GM12878 (cell line): ENCODE measurements around the gene SSBP3. TPM values are rescaled to one million over a fixed set of nuclear protein-coding genes. Genes with fewer than 3 reads are reported as not detected.

Source experiments
- ATAC-seq: fragments of 200-7000 bp; cut with Tn5 transposase; 3 replicates; pipeline ENCODE4 v1.9.1; 2020; ENCODE audit warnings: mild to moderate bottlenecking, moderate library complexity
- BruUV-seq: library from RNA; stranded (reverse); fragments of 400-500 nt; replicated peaks from 2 replicates; lab custom pipeline; 2021; lab: Mats Ljungman, UMichigan
- CTCF ChIA-PET: fragments of 300-600 bp; sonication (Branson Sonifier 250); formaldehyde crosslinking; extraction: SDS; loops from one replicate; lab custom pipeline; 2021; ENCODE audit warnings: inconsistent platforms; lab: Yijun Ruan, JAX
- POLR2A ChIA-PET: fragments of 350-600 bp; formaldehyde crosslinking; extraction: SDS; loops from one replicate; lab custom pipeline; 2021; ENCODE audit warnings: inconsistent platforms; lab: Charles Lee
- RAD21 ChIA-PET: fragments of 300-600 bp; sonication (Branson Sonifier 250); formaldehyde crosslinking; loops from one replicate; lab custom pipeline; 2023; ENCODE audit warnings: antibody characterized with exemption; ENCODE audit not compliant: unreplicated experiment; lab: Charles Lee
- SMC1A ChIA-PET: fragments of 300-600 bp; sonication (Branson Sonifier 250); formaldehyde crosslinking; loops from one replicate; lab custom pipeline; 2023; ENCODE audit not compliant: unreplicated experiment, uncharacterized antibody; lab: Charles Lee
- DNase-seq: peaks from one replicate; pipeline ENCODE4 v3.0.0-alpha.2; 2011; ENCODE audit warnings: low read depth, low spot score
- FAIRE-seq: peaks from 3 replicates; lab custom pipeline; 2011; peaks lifted over from hg19 to GRCh38; lab: Jason Lieb, UNC
- H2AFZ ChIP-seq: 2 replicates; pipeline ENCODE4 v1.6.0; 2011; ENCODE audit warnings: low read depth, low read length, control low read depth; ENCODE audit not compliant: control insufficient read depth
- H3K27ac ChIP-seq: 2 replicates; pipeline ENCODE4 v1.5.1; 2011; ENCODE audit warnings: control low read depth; ENCODE audit not compliant: control insufficient read depth, insufficient read depth
- H3K27me3 ChIP-seq, 2 experiments: replicated peaks in 1 of 2; 2 replicates each; pipeline versions ENCODE4 v1.6.0 to v1.6.1; 2011; ENCODE audit warnings: low read length in 1 of 2; ENCODE audit not compliant: control insufficient read depth in 2 of 2, insufficient read depth in 2 of 2
- H3K36me3 ChIP-seq, 2 experiments: 2 replicates each; pipeline ENCODE4 v1.5.1; 2011; ENCODE audit warnings: low read length in 1 of 2; ENCODE audit not compliant: control insufficient read depth in 2 of 2, insufficient read depth in 2 of 2
- H3K4me1 ChIP-seq: 2 replicates; pipeline ENCODE4 v1.6.1; 2011; ENCODE audit warnings: mild to moderate bottlenecking, low read length, moderate library complexity, mixed read lengths; ENCODE audit not compliant: control insufficient read depth, insufficient read depth
- H3K4me2 ChIP-seq: 2 replicates; pipeline ENCODE4 v1.6.0; 2011; ENCODE audit warnings: control low read depth; ENCODE audit not compliant: control insufficient read depth, insufficient read depth
- H3K4me3 ChIP-seq: fragments of 200-600 bp; sonication (generic); 2 replicates; pipeline ENCODE4 v1.5.1; 2016
- H3K79me2 ChIP-seq: 2 replicates; pipeline ENCODE4 v1.6.0; 2011; ENCODE audit warnings: low read length; ENCODE audit not compliant: control insufficient read depth, insufficient read depth
- H3K9ac ChIP-seq: 2 replicates; pipeline ENCODE4 v1.8.0; 2011; ENCODE audit warnings: low read length, control low read depth, mixed read lengths; ENCODE audit not compliant: control insufficient read depth, insufficient read depth
- H3K9me3 ChIP-seq: replicated peaks from 3 replicates; pipeline ENCODE4 v1.5.1; 2011; ENCODE audit warnings: mild to moderate bottlenecking, low read length; ENCODE audit not compliant: control insufficient read depth, insufficient read depth
- H4K20me1 ChIP-seq: 2 replicates; pipeline ENCODE4 v1.6.0; 2011; ENCODE audit not compliant: control insufficient read depth, insufficient read depth
- EED ChIP-seq: sonication (generic); IDR thresholded peaks from 2 replicates; pipeline ENCODE4 v1.6.1; 2016; ENCODE audit warnings: antibody characterized with exemption, low read depth
- NFYA ChIP-seq: IDR thresholded peaks from 2 replicates; pipeline ENCODE4 v1.6.1; 2011; ENCODE audit warnings: low read depth, mild to moderate bottlenecking, low read length, improper control_type of control experiment, borderline replicate concordance
- SMARCA5 ChIP-seq: fragments of 450-650 bp; IDR thresholded peaks from 2 replicates; pipeline ENCODE4 v1.6.1; 2017; ENCODE audit warnings: mild to moderate bottlenecking
- WGBS: methylation state at CpG from one replicate; pipeline ENCODE4 v1.1.6; 2016; ENCODE audit warnings: low lambda C conversion rate; ENCODE audit not compliant: insufficient replicate concordance, insufficient coverage; ENCODE audit errors: missing lambda C conversion rate; 5-methylcytosine and 5-hydroxymethylcytosine counted together
- in situ Hi-C: fragments of 300-500 bp; cut with MboI; formaldehyde crosslinking; loops from 9 replicates; pipeline ENCODE4 v1.14.3; 2018; ENCODE audit warnings: mixed read lengths
- intact Hi-C: fragments of 100-400 bp; cut with micrococcal nuclease; formaldehyde crosslinking; loops from one replicate; pipeline ENCODE4 v1.14.2; 2022; ENCODE audit not compliant: unreplicated experiment
- polyA plus RNA-seq, 11 experiments: library from polyadenylated mRNA; depleted of rRNA in 4 of 11; unstranded in 6 of 11; stranded (reverse) in 5 of 11; fragments of >200 nt; fragmentation: Nextera tagmentation in 4 of 11; fragmentation: Illumina TruSeq in 1 of 11; extraction: Ambion mirVana in 4 of 11; extraction: Trizol in 1 of 11; gene quantifications; 1 replicate in 1 of 11; 2 replicates in 10 of 11; pipeline versions ENCODE4 v1.2.1 to v1.2.3, GENCODE V29; 2011 to 2016; ENCODE audit warnings: inconsistent platforms in 2 of 11, missing spikeins in 2 of 11, low read depth in 1 of 11
- total RNA-seq, 4 experiments: library from RNA; depleted of rRNA in 3 of 4; stranded (reverse); fragments of >200 nt in 3 of 4; fragmentation: Illumina TruSeq in 1 of 4; extraction: Trizol in 1 of 4; gene quantifications; 2 replicates each; pipeline versions ENCODE4 v1.2.1 to v1.2.3, GENCODE V29; 2013 to 2021
- TF ChIP-seq, protein P1 (sequence below): fragments of 450-650 bp; IDR thresholded peaks from 2 replicates; pipeline ENCODE4 v1.6.1; 2017; ENCODE audit warnings: antibody characterized with exemption, mild to moderate bottlenecking, moderate library complexity
- TF ChIP-seq, protein P2 (sequence below): IDR thresholded peaks from 2 replicates; pipeline ENCODE4 v1.6.1; 2011; ENCODE audit warnings: low read depth, mild to moderate bottlenecking, low read length, moderate library complexity, borderline replicate concordance; ENCODE audit errors: extremely low read depth

The SSBP3 gene
- total and polyA plus RNA-seq, 10 of the 15 experiments (the other 5 are each of a cell fraction or from before 2014, with no cell fraction given) = 4.1 to 51.7 (median 17.1) TPM

DNA sequence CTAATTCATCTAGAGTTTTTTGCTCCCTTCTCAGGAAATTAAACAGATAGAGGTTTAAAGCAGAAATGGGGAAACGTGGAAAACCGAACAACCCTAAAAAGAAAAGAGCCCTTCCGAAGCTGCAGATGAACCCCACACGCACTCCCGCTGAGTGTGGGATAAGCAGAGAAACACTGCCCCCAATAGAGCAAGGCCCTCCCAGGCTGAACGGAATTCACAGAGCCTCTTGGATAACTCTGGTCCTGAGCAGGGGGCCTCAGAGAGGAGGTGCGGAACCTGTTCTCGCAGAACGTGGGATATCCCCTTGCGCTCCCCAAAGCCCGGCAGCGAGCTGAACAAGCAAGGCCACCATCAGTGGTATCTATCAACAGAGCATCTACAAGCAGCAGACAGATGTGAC, 44.9 kb downstream of the SSBP3 start:
- SMC1A ChIA-PET = interaction anchor here (0.6 to 4.4 kb wide), 2 partner anchors 9 to 329 kb away, joined by 3 to 26 read pairs; no protein-coding TSS in a partner anchor
- no peaks in the 10 kb centered on the region for H4K20me1 ChIP-seq
- in situ Hi-C loops (no loop called here), intact Hi-C loops (no loop called here)
- POLR2A ChIA-PET = interaction anchor here (1.1 to 3.2 kb wide), 2 partner anchors 10 to 45 kb away, joined by 3 to 13 read pairs; partner anchors contain the start of gene SSBP3
- no TSS peak for BruUV-seq
- H3K4me1 ChIP-seq = peaks cover 32% of the 10 kb centered on the region
- ATAC-seq (no peak), FAIRE-seq (no peak), DNase-seq (no peak)
- H3K4me2 ChIP-seq = no peak overlapping the region
- H2AFZ ChIP-seq = no peak overlapping the region
- TF ChIP-seq, protein P1, sequence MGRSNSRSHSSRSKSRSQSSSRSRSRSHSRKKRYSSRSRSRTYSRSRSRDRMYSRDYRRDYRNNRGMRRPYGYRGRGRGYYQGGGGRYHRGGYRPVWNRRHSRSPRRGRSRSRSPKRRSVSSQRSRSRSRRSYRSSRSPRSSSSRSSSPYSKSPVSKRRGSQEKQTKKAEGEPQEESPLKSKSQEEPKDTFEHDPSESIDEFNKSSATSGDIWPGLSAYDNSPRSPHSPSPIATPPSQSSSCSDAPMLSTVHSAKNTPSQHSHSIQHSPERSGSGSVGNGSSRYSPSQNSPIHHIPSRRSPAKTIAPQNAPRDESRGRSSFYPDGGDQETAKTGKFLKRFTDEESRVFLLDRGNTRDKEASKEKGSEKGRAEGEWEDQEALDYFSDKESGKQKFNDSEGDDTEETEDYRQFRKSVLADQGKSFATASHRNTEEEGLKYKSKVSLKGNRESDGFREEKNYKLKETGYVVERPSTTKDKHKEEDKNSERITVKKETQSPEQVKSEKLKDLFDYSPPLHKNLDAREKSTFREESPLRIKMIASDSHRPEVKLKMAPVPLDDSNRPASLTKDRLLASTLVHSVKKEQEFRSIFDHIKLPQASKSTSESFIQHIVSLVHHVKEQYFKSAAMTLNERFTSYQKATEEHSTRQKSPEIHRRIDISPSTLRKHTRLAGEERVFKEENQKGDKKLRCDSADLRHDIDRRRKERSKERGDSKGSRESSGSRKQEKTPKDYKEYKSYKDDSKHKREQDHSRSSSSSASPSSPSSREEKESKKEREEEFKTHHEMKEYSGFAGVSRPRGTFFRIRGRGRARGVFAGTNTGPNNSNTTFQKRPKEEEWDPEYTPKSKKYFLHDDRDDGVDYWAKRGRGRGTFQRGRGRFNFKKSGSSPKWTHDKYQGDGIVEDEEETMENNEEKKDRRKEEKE = no peak
- no peak for TF ChIP-seq EED
- TF ChIP-seq SMARCA5 = no peak
- TF ChIP-seq, protein P2, sequence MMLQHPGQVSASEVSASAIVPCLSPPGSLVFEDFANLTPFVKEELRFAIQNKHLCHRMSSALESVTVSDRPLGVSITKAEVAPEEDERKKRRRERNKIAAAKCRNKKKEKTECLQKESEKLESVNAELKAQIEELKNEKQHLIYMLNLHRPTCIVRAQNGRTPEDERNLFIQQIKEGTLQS = no peak
- no peak for TF ChIP-seq NFYA
- RAD21 ChIA-PET = interaction anchor here (3.4 kb wide), 1 partner anchor 45 kb away, joined by 13 read pairs; the partner anchor contains the start of gene SSBP3
- CTCF ChIA-PET = interaction anchor here (1.1 to 5.1 kb wide), 3 partner anchors 39 to 128 kb away, joined by 5 to 25 read pairs (median 5); no protein-coding TSS in a partner anchor
- no peaks in the 10 kb centered on the region for H3K27me3 ChIP-seq
- no peak overlapping the region for H3K9ac ChIP-seq
- no peak overlapping the region for H3K27ac ChIP-seq
- no peaks in the 10 kb centered on the region for H3K9me3 ChIP-seq
- 94% methylated on average over 12 of the region's 12 CpGs for WGBS
- H3K4me3 ChIP-seq = no peak overlapping the region
- peaks cover 7% of the 10 kb centered on the region for H3K79me2 ChIP-seq
- H3K36me3 ChIP-seq = peaks cover 0 to 6% of the 10 kb centered on the region in 2 experiments; a peak in 2 of 4 replicates
